GM12875 (cell line): ENCODE measurements around the gene C5orf15.

Source experiments
- H3K4me3 ChIP-seq: one replicate; pipeline ENCODE4 v1.5.1; 2011; ENCODE audit warnings: low read depth, low read length, control low read depth
- CTCF ChIP-seq: IDR thresholded peaks from 2 replicates; pipeline ENCODE4 v1.5.1; 2011; ENCODE audit warnings: low read depth, mild to moderate bottlenecking, control low read depth, inconsistent platforms, low read length, moderate library complexity, borderline replicate concordance; ENCODE audit not compliant: insufficient read depth

C5orf15 gene

DNA sequence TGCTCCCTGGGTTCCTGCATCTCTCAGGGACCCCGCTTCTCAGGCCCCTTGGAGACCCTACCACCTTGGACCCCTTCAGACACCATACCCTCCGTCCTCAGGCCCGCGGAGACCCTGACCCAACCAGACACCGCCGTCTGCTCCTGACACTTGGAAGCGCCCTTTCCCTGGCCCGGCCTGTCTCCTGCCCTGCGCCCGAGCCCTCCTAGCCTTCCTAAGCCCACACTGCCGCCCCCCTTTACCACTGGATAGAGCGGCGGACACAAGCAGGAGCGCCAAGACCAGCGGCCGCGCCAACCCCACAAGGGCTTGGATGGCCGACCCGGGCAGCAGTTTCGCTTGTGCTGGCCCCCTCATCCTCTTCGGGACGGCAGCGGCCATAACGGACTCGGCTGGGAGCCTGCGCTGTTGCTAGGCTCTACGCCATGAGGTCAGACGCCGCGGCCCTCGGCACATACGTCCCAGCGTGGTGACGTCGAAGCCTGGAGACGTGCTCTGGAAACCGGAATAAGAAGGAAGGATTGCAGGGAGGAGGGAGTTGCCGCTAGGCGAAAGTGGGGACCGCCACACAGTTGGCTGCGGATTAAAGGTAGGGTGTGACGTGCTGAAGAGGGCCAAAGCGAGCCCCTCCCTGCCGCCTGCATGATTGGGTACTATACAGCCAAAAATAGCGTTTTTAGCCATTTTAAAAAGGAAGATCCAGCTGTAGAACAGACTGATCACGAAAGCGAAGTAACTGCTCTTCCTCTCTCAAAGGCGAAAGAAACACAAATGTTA lies at the start of gene C5orf15:
Gene C5orf15 (minus strand): TSS at position 422 of the 777 bp plus-strand sequence. CDS start 41 bp downstream, at position 381.
- TF ChIP-seq CTCF = no peak
- H3K4me3 ChIP-seq = peak within 1 kb of the TSS; percentile 90

- H3K4me3 ChIP-seq = no peak overlapping the region
- TF ChIP-seq CTCF = no peak
These were observed 39.9 kb upstream of the C5orf15 start for GRCh38 chr5:134008266-134008749.

DNA sequence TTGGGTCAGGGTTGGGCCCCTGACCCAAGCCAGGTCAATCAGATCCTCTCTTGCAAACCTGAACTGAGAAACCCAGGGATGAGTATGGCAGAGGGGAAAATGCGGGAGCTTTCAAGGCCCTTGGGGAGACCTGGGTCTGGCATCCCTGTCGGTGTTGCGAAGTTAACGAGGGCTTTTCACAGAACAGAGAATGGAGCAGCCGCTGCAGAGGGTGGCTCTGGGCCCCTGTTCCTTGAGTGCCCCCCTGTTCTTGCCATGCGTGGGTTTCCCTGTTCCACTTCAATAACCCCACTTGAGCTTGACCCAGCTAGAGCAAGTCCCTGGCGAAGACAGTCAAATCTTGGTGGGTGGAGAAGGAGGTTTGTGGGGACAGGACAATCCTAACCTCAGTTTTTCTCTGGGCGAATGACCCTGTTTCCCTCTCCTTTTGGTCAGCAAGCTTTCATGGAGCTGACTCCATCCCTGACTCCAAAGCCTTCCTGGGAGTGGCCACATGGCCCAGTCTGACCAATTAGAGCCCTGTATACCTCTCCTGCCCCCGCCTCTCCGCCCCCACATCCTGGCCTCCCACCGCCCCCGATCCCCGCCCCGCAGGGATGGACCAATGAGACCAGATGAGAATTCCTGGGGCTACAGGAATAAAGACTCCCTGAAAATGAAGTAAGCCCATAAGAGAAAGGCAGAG lies 39.3 kb upstream of the C5orf15 start:
- TF ChIP-seq CTCF = no peak
- no peak overlapping the region for H3K4me3 ChIP-seq

DNA sequence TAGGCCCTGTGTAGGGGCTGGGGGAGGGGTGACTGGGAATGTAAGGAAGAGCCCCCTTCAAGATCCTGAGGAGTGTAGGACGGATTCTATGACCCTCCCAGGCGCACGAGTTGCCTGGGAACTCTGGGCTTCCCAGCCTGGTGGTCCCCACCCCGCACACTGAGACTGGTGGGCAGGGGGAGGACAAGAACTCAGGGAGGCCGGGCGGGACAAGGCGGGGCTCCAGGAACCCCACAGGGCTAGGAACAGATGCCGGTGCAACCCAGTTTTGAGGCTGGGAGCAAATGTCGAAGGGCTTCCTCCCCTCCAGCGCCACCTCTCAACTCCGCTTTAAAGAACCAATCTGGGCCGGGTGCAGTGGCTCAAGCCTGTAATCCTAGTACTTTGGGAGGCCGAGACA lies 37.7 kb upstream of the C5orf15 start:
- TF ChIP-seq CTCF = no peak

DNA sequence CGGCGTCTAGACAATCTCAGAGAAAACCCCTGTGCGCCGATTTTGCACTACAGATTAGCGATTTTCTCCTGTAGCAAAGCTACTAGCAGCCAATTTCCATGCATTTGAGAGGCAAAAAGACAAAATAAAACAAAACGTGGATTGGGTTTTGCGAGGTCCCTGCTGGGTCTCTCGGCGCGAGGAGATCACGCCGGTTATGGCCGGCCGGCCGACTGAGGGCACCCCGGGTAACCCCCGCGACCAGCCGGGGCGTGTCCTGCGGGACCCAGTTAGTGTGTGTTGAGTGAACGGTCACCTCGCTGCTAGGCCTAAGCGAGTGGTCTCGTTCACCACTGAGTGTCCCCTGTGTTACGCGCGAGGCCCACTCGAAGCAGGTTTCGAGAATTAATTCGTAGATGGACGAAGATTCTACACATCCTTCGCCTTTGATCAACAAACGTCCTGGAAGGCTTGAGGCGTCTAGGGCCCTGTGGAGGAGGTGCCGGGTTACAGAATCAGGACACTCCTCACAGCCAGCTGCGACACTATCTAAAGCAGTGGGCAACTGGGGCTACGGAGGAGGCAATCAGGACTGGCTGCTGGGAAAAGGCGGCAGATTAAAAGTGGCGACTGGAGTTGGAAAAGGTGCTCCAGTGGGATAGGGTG lies 37.1 kb upstream of the C5orf15 start:
- no peak for TF ChIP-seq CTCF
- H3K4me3 ChIP-seq = peak overlapping the region; percentile 88

More for the DNA sequence above, 37.7 kb upstream of the C5orf15 start:
- H3K4me3 ChIP-seq = no peak overlapping the region

DNA sequence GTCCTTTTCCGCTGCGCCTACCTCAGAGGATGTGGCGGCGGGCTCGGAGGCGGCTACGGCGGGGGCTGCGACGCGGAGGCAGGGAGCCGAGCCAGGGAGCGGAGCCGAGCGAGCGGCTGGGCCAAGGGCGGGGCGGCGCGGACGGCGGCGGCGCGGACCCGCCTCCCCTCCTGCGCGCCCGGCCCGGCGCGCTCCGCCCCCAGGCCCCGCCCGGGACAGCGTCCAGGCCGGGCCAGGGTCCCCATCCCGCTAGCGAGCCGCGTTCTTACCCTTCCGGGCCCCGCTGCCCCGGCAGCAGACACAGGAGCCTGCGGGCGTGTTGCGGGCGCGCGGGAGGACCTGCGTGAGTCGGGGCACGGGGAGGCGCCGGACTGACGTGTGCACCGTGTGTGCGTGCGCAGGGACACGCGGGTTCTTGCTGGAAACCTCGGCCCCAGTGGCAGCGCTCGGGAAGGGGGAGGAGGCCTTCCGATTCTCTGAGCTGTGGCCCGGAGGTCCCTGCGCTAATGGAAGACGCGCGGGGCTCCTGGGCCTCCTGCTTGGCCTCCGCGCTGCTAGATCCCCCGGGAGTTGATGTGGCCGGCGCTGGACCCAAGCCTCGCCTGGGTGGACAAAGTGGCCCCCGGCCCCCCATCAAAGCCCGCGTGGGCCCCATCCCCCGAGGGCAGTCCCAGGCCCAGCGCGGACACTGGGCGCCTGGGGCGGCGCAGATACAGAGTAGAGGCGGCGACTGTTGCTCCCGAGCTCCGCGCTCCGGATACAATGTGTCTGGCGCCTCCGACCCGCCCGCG lies 36.4 kb upstream of the C5orf15 start, which contains the start of gene VDAC1:
Gene VDAC1 (minus strand): TSS at position 350 of the 791 bp plus-strand sequence. CDS start 11,963 bp downstream, outside the sequence.
- no peak for TF ChIP-seq CTCF

More for the DNA sequence above, 36.4 kb upstream of the C5orf15 start, which contains the start of gene VDAC1:
- peak within 1 kb of the TSS; percentile 88 for H3K4me3 ChIP-seq
